ENCODE measurements around the gene FAM234B. TPM values are rescaled to one million over a fixed set of nuclear protein-coding genes. Genes with fewer than 3 reads are reported as not detected.

Gene FAM234B
- total RNA-seq, 4 donors from 2014 or later: 19.3 to 41.4 (median 25.6) TPM

DNA sequence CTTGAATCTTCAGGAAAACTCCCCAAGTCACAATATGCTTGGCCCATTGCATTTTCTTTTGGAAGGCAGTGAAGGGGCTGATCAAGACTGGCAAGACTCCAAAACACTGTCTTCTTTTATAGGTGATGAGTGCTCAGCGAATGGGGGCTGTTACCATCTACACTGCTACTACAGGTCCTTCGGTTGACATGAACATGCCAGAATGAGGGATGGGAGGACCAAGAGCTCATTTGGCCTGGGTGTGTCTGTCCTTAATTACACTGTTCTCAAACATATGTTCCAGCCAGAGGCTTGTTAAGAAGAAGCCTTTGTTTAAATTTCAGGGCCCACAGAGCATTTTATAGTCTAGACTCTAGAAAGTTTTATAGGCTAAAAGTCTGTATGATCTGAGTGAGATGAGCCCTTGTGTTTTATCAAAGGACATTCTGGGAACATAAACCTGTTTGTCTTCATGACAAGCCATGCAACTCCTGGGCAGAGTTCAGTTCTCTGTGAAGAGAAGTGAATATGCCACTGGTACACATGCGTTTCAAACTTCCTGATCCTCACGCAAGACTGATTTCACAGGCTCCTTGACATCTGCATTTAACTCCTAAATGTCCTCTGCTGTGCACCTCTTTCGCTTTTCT, 4.7 kb upstream of the FAM234B start:
- DNase-seq (ENCODE audit: low spot score in 2 of 2): no peak
- no peak overlapping the region for H3K4me3 ChIP-seq (ENCODE audit: low read depth, poor library complexity, severe bottlenecking)
- WGBS, 2 donors: 43% methylated on average over 5 of the region's 5 CpGs
- intact Hi-C loops (cut with DNase I; ENCODE audit: low total_unique reads): no loop called here
- TF ChIP-seq CTCF (IDR thresholded peaks at IDR 0.05): no peak
- TF ChIP-seq POLR2A (IDR thresholded peaks at IDR 0.05): no peak

- intact Hi-C loops (cut with DNase I; ENCODE audit: low total_unique reads): no loop called here
- DNase-seq (ENCODE audit: low spot score in 2 of 2): no peak
- TF ChIP-seq CTCF (IDR thresholded peaks at IDR 0.05) (no peak), POLR2A (IDR thresholded peaks at IDR 0.05) (no peak)
- WGBS, 2 donors: 75 to 83% methylated on average over 2 of the region's 2 CpGs
- H3K4me3 ChIP-seq (ENCODE audit: low read depth, poor library complexity, severe bottlenecking): no peak overlapping the region
These were observed 3.0 kb upstream of the FAM234B start for GRCh38 chr12:13041224-13041623.

DNA sequence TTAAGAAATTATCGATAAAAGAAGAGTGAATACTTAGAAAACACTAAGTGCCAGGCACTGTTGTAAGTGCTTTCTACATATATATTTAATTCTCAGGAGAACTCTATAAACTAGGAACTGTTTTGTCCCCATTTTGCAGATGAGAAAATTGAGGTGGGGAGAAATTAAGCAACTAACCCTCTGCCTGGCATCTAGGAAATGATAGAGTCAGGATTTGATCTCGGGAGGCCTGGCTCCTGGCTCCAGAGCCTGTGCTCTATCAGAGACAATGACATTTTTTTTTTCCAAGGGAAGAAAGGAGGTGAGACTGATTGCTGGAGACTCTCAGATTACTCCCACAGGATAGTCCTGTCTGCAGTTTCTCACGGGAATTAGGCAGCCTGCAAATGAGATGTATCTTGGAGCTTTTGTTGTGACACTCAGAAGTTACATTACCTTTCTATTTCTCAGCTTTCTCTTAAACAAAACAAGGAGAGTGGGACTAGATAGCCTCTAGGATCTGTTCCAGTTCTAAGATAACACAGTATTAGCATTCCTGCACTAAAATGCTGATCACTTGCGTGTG, 1.4 kb upstream of the FAM234B start:
- TF ChIP-seq POLR2A (IDR thresholded peaks at IDR 0.05) (no peak), CTCF (IDR thresholded peaks at IDR 0.05) (no peak)
- no peak for DNase-seq (ENCODE audit: low spot score in 2 of 2)
- 67% methylated on average over 4 of the region's 4 CpGs for WGBS, 2 donors
- intact Hi-C loops (cut with DNase I; ENCODE audit: low total_unique reads): no loop called here
- H3K4me3 ChIP-seq (ENCODE audit: low read depth, poor library complexity, severe bottlenecking): no peak overlapping the region

GRCh38 chr12:13044906-13045299, 722 bp downstream of the FAM234B start:
- TF ChIP-seq POLR2A (IDR thresholded peaks at IDR 0.05): no peak
- no peak for TF ChIP-seq CTCF (IDR thresholded peaks at IDR 0.05)
- H3K4me3 ChIP-seq (ENCODE audit: low read depth, poor library complexity, severe bottlenecking): peak overlapping the region; percentile 97
- DNase-seq (ENCODE audit: low spot score in 2 of 2): no peak
- 3 to 4% methylated on average over 5 of the region's 5 CpGs for WGBS, 2 donors
- intact Hi-C loops (cut with DNase I; ENCODE audit: low total_unique reads): no loop called here

DNA sequence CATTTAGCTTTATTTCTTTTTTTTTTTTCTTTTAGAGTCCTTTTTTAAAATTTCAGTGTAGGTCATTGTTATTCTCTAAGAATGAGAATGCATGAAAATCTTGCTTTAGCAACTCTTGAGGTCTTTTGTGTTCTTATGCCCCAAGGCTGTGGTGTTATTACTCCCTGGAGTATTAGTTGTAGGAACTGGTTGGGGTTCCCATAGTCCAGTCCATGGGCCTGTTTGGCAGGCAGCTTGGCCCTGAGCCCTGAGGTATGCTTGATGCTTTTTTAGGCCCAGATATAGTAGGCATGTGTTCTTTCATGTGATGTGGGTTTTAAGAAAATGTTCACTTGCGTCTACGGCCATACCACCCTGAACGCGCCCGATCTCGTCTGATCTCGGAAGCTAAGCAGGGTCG, 1.6 kb downstream of the FAM234B start:
- WGBS, 2 donors: 91% methylated on average over 8 of the region's 8 CpGs; no CpG with 5 or more reads in 1 of the 2 donors
- DNase-seq (ENCODE audit: low spot score in 2 of 2): no peak
- TF ChIP-seq CTCF (IDR thresholded peaks at IDR 0.05) (no peak), POLR2A (IDR thresholded peaks at IDR 0.05) (no peak)
- H3K4me3 ChIP-seq (ENCODE audit: low read depth, poor library complexity, severe bottlenecking): no peak overlapping the region
- intact Hi-C loops (cut with DNase I; ENCODE audit: low total_unique reads): no loop called here

DNA sequence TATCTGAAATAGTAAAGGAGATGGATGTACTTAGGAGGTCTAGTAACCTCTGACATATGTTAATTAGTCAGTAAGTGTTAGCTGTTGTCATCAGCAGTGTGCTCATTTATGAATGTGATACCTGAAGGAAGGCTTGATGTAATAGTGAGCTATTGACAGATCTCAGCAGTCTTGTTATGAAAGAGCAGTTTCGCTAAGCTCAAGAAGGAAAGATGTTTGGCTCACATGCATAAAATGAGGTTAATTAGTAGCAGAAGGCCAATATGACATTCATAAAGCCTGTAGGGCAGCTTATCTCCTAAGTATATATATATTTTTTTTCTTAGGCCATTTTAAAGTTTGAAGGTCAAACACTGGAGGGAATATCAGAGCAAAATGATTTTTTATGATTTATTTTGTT, 2.8 kb downstream of the FAM234B start:
- WGBS, 2 donors: 80 to 81% methylated on average over 1 of the region's 1 CpG
- DNase-seq (ENCODE audit: low spot score in 2 of 2): no peak
- H3K4me3 ChIP-seq (ENCODE audit: low read depth, poor library complexity, severe bottlenecking): no peak overlapping the region
- intact Hi-C loops (cut with DNase I; ENCODE audit: low total_unique reads): no loop called here
- no peak for TF ChIP-seq CTCF (IDR thresholded peaks at IDR 0.05)
- TF ChIP-seq POLR2A (IDR thresholded peaks at IDR 0.05): no peak
